Coronary artery (tissue), 2 donors: ENCODE measurements around the gene BCAR3.
"Not testable (repeated sequence)": the region's sequence is repeated elsewhere in the genome, so short reads cannot be mapped to it uniquely, and the experiment has no call there.

Source experiments
- DNase-seq: peaks from one replicate; pipeline ENCODE4 v3.0.0-alpha.2; 2017; ENCODE audit warnings: low spot score
- H3K27ac ChIP-seq, 2 donors: fragments of 200-600 bp; sonication (generic); one replicate each; pipeline ENCODE4 v1.5.1; 2016 to 2019
- H3K4me3 ChIP-seq: fragments of 200-600 bp; sonication (generic); 2 replicates; pipeline ENCODE4 v1.5.1; 2016; ENCODE audit warnings: mild to moderate bottlenecking, moderate library complexity
- TF ChIP-seq, protein P1 (sequence below): fragments of 200-600 bp; sonication (generic); IDR thresholded peaks from one replicate; pipeline ENCODE4 v1.5.1; 2019; ENCODE audit warnings: antibody characterized with exemption

Gene BCAR3

DNA sequence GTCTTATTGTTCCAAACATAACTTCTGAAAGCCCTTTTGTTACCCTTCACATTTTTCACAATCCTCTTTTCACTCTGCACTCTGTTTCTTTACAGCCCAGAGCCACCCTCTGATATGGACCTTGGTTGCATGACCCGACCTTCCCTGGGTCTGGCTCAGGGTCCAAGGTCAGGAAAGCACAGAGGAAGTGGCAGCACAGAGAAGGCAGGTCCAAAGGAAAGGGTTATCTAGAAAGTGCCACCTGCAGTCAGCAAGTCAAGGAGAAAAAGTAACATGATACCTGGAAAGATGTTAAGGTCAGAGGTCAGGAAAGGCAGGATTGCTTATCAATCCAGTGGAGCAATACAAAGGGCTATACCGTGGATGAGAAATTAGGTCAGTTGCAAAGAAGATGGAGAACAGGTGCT, 18.4 kb downstream of the BCAR3 start:
- H3K4me3 ChIP-seq = no peak overlapping the region
- DNase-seq = no peak
- H3K27ac ChIP-seq = peak overlapping the region; percentile 35 to 78
- TF ChIP-seq, protein P1, sequence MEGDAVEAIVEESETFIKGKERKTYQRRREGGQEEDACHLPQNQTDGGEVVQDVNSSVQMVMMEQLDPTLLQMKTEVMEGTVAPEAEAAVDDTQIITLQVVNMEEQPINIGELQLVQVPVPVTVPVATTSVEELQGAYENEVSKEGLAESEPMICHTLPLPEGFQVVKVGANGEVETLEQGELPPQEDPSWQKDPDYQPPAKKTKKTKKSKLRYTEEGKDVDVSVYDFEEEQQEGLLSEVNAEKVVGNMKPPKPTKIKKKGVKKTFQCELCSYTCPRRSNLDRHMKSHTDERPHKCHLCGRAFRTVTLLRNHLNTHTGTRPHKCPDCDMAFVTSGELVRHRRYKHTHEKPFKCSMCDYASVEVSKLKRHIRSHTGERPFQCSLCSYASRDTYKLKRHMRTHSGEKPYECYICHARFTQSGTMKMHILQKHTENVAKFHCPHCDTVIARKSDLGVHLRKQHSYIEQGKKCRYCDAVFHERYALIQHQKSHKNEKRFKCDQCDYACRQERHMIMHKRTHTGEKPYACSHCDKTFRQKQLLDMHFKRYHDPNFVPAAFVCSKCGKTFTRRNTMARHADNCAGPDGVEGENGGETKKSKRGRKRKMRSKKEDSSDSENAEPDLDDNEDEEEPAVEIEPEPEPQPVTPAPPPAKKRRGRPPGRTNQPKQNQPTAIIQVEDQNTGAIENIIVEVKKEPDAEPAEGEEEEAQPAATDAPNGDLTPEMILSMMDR = no peak

DNA sequence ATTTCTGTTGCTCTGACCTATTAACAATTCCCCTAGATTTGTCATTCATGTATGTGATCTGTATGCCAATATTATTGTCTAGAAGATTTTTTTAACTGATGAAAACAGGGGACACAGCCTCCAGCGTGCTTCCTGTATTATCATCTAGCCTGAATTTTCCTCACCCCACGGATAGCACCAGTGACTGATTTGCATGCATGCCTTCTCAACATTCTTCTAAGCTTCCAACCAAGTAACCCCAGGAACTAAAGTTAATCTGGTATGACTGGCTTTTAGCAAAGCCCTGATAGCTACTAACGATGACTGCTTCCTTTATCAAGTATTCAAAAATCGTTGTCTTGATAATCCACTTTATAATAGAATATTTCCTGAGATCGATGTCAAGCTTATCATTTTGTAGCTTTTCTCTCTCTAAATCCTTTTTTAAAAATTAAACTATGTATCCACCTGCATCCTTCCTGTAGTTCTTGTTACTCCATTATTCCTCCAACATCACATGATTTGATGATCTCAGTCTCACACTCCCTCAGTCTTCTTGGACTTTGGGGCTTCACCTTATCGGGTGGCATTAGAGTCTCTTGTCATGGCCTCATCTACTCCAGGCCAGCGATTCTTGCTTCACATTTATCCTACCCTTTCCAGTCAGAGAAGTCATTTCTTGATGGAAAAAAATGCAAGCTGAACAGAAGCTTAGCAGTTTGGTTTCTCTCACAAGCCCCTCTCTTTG, 19.0 kb downstream of the BCAR3 start:
- TF ChIP-seq, protein P1 = no peak
- Histone ChIP-seq H3K27ac (peak overlapping the region; percentile 35 to 78), H3K4me3 (peak overlapping the region; percentile 20)
- DNase-seq = no peak

DNA sequence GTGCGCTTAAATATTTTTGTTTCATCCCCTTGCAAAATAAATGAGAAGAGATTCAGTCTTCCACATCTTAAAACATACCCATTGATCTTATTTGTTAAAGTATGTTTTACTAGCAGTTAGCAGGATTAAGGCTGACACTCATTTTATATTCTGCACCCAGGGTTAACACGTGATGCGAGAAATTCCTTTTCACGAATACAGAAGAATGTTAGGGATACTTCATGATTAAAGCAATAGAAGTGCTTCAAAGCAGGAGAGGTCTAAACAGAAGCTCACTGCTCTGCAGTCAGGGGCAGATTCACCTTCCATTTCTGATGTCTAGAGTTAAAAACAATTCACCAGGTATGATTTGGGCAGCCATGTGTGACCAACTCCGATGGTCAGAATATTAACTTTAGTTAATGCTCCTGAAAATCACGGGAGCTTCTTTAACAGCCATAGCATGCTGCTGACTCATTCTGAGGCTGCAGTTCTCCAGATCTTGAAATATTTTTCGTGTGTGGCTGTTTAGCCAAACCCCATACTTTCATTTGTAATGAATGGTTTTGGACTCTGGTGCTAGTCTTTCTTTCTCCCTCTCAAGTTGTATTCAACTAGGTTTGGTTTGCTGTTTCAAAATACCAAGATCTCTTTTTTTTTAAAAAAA, 19.7 kb downstream of the BCAR3 start:
- TF ChIP-seq, protein P1 = no peak
- Histone ChIP-seq H3K4me3 (peak overlapping the region; percentile 20), H3K27ac (peak overlapping the region; percentile 35 to 78)
- no peak for DNase-seq

DNA sequence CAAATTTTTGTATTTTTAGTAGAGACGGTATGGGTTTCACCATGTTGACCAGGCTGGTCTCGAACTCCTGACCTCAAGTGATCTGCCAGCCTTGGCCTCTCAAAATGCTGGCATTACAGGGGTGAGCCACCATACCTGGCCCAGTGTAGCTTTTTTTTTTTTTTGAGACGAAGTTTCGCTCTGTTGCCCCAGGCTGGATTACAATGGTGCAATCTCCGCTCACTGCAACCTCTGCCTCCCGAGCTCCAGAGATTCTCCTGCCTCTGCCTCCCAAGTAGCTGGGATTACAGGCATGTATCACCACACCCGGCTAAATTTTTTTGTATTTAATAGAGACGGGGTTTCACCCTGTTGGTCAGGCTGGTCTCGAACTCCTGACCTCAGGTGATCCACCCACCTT, 20.3 kb downstream of the BCAR3 start:
- H3K27ac ChIP-seq = peak overlapping the region in 1 of 2 donors; percentile 78
- not testable (repeated sequence) for DNase-seq, H3K4me3 ChIP-seq

DNA sequence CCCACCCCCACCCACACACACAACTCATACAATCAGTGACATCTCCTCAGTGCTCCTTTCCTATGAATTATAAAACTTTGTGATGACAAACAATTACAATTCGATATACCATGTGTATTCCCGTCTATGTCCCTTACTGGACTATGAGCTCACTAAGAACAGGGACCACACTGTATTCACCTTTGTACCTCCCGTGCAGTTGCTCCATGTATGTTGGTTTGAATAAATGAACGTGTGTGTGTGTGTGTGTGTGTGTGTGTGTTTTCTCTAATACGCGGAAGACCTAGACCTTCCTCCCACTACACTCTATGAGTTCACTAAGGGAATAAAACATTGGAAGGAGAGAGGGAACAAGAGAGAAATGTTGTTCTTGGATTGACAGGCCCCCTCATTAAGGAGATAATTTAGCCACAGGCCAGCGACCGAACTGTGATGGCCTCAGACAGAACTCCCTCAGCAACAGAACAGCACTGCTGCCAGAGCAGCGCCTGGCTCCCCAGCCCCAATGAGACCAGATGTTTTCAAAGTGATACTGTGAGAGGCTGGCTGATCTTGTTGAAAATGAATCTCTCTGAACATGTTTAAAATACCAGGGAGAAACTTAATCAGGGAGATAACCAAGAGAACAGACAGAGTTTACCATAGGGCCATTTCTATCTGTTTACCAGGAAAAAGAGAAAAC, 21.7 kb downstream of the BCAR3 start:
- DNase-seq = no peak
- Histone ChIP-seq H3K4me3 (no peak overlapping the region), H3K27ac (peak overlapping the region in 1 of 2 donors; percentile 62)
- TF ChIP-seq, protein P1 = no peak

DNA sequence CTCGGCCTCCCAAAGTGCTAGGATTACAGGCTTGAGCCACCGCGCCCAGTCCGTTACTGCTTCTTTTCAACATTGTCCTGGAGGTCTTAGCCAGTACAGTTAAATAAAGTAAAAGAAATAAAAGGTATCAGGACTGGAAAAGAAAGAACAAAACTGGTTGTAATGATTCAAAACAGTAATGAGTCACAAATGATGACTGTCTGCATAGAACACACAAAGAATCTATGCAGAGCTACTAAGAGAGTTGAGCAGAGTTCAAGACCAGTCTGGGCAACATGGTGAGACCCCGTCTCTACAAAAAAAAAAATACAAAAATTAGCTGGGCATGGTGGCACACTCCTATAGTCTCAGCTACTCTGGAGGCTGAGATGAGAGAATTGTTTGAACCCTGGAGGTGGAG, 23.4 kb downstream of the BCAR3 start:
- TF ChIP-seq, protein P1 = no peak
- H3K4me3 ChIP-seq = no peak overlapping the region
- no peak overlapping the region for H3K27ac ChIP-seq
- no peak for DNase-seq

DNA sequence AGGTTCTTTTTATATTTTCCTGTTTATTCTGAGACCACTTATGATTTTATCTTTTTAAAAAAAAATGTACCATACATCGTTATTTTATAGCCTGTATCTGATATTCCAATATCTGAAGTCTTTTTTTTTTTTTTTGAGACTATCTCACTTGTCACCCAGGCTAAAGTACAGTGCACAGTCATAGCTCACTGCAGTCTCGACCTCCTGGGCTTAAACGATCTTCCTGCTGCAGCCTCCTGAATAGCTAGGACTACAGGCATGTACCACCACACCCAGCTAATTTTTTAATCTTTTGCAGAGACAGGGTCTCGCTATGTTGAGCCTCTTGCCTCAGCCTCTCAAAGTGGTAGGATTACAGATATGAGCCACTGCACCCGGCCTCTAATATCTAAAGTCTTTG, 25.1 kb downstream of the BCAR3 start:
- Histone ChIP-seq H3K4me3 (no peak overlapping the region), H3K27ac (no peak overlapping the region)
- TF ChIP-seq, protein P1 = no peak
- no peak for DNase-seq
